HEK293 (cell line): ENCODE data around the gene NAALADL2.

Experiments
- CTCF ChIA-PET: fragments of 350-600 bp; formaldehyde crosslinking; extraction: SDS; loops from one replicate; lab custom pipeline; 2021; ENCODE audit warnings: antibody characterized with exemption; lab: Yijun Ruan, JAX
- POLR2A ChIA-PET: fragments of 300-600 bp; formaldehyde crosslinking; extraction: SDS; loops from one replicate; lab custom pipeline; 2020; ENCODE audit warnings: antibody characterized with exemption, inconsistent platforms; lab: Yijun Ruan, JAX
- H3K27ac ChIP-seq: fragments of 200-500 bp; sonication (Bioruptor generic); 2 replicates; pipeline ENCODE4 v1.5.1; 2014; ENCODE audit warnings: low read depth, low read length, control low read depth, inconsistent platforms; ENCODE audit errors: extremely low read depth
- H3K36me3 ChIP-seq, 2 experiments: fragments of 200-500 bp in 1 of 2; sonication (Bioruptor generic) in 1 of 2; 1 replicate in 1 of 2; 2 replicates in 1 of 2; pipeline ENCODE4 v1.5.1; 2014 to 2017; ENCODE audit warnings: inconsistent platforms in 2 of 2, low read length in 2 of 2; ENCODE audit not compliant: control insufficient read depth in 2 of 2, insufficient read depth in 1 of 2
- H3K4me1 ChIP-seq: fragments of 200-500 bp; sonication (Bioruptor generic); 2 replicates; pipeline ENCODE4 v1.5.1; 2014; ENCODE audit warnings: mild to moderate bottlenecking, low read length, inconsistent platforms; ENCODE audit not compliant: control insufficient read depth, insufficient read depth
- H3K4me3 ChIP-seq: 2 replicates; pipeline ENCODE4 v1.5.1; 2011; ENCODE audit warnings: low read depth, mild to moderate bottlenecking, control low read depth, low read length, moderate library complexity
- H3K9me3 ChIP-seq: fragments of 200-500 bp; sonication (Bioruptor generic); 2 replicates; pipeline ENCODE4 v1.5.1; 2014; ENCODE audit warnings: low read depth, low read length, inconsistent platforms; ENCODE audit not compliant: control insufficient read depth, insufficient read depth
- BCL11A ChIP-seq: fragments of 450-650 bp; formaldehyde crosslinking; IDR thresholded peaks from 2 replicates; pipeline ENCODE4 v1.5.1; 2016; ENCODE audit warnings: low read depth, missing biosample characterization, missing genetic modification characterization
- CTCF ChIP-seq: fragments of 450-650 bp; formaldehyde crosslinking; IDR thresholded peaks from 2 replicates; pipeline ENCODE4 v1.5.1; 2016; ENCODE audit warnings: missing biosample characterization, missing genetic modification characterization
- GLIS1 ChIP-seq: fragments of 450-650 bp; formaldehyde crosslinking; IDR thresholded peaks from 2 replicates; pipeline ENCODE4 v1.5.1; 2016; ENCODE audit warnings: missing biosample characterization, missing genetic modification characterization
- PRDM1 ChIP-seq: fragments of 450-650 bp; formaldehyde crosslinking; IDR thresholded peaks from 2 replicates; pipeline ENCODE4; 2016; ENCODE audit warnings: missing biosample characterization, missing genetic modification characterization
- PRDM10 ChIP-seq: fragments of 450-650 bp; formaldehyde crosslinking; IDR thresholded peaks from 2 replicates; pipeline ENCODE4 v1.5.1; 2016; ENCODE audit warnings: missing biosample characterization, missing genetic modification characterization
- RBAK ChIP-seq: fragments of 450-650 bp; formaldehyde crosslinking; IDR thresholded peaks from 2 replicates; pipeline ENCODE4 v1.5.1; 2016; ENCODE audit warnings: missing biosample characterization, missing genetic modification characterization
- SP7 ChIP-seq: fragments of 450-650 bp; formaldehyde crosslinking; IDR thresholded peaks from 2 replicates; pipeline ENCODE4 v1.5.1; 2016; ENCODE audit warnings: missing biosample characterization, missing genetic modification characterization
- YY2 ChIP-seq: fragments of 450-650 bp; formaldehyde crosslinking; IDR thresholded peaks from 2 replicates; pipeline ENCODE4 v1.5.1; 2016; ENCODE audit warnings: missing biosample characterization, missing genetic modification characterization
- ZNF112 ChIP-seq: fragments of 450-650 bp; formaldehyde crosslinking; IDR thresholded peaks from 2 replicates; pipeline ENCODE4 v1.5.0; 2017; ENCODE audit warnings: missing biosample characterization, missing genetic modification characterization
- ZNF23 ChIP-seq: fragments of 450-650 bp; formaldehyde crosslinking; IDR thresholded peaks from 2 replicates; pipeline ENCODE4 v1.5.1; 2016; ENCODE audit warnings: missing biosample characterization, missing genetic modification characterization, borderline replicate concordance
- ZNF391 ChIP-seq: fragments of 450-650 bp; formaldehyde crosslinking; IDR thresholded peaks from 2 replicates; pipeline ENCODE4 v1.5.1; 2016; ENCODE audit warnings: low read depth, missing biosample characterization, missing genetic modification characterization, borderline replicate concordance
- ZNF416 ChIP-seq: fragments of 450-650 bp; formaldehyde crosslinking; IDR thresholded peaks from 2 replicates; pipeline ENCODE4 v1.5.1; 2016; ENCODE audit warnings: missing biosample characterization, missing genetic modification characterization
- ZNF48 ChIP-seq: fragments of 450-650 bp; formaldehyde crosslinking; IDR thresholded peaks from 2 replicates; pipeline ENCODE4 v1.5.1; 2016; ENCODE audit warnings: missing biosample characterization, missing genetic modification characterization
- ZNF530 ChIP-seq: fragments of 450-650 bp; formaldehyde crosslinking; IDR thresholded peaks from 2 replicates; pipeline ENCODE4 v1.5.1; 2016; ENCODE audit warnings: low read depth, missing biosample characterization, missing genetic modification characterization
- ZNF580 ChIP-seq: fragments of 450-650 bp; formaldehyde crosslinking; IDR thresholded peaks from 2 replicates; pipeline ENCODE4 v1.5.1; 2016; ENCODE audit warnings: missing biosample characterization, missing genetic modification characterization
- ZNF626 ChIP-seq: fragments of 450-650 bp; sonication (Bioruptor Pico); formaldehyde crosslinking; IDR thresholded peaks from 2 replicates; pipeline ENCODE4 v1.5.1; 2018; ENCODE audit warnings: missing biosample characterization, missing genetic modification characterization, inconsistent platforms
- ZNF658 ChIP-seq: fragments of 450-650 bp; formaldehyde crosslinking; IDR thresholded peaks from 2 replicates; pipeline ENCODE4; 2016; ENCODE audit warnings: missing biosample characterization, missing genetic modification characterization
- ZNF701 ChIP-seq: fragments of 450-650 bp; formaldehyde crosslinking; IDR thresholded peaks from 2 replicates; pipeline ENCODE4 v1.5.1; 2016; ENCODE audit warnings: missing biosample characterization, missing genetic modification characterization
- ZNF768 ChIP-seq: fragments of 450-650 bp; formaldehyde crosslinking; IDR thresholded peaks from 2 replicates; pipeline ENCODE4 v1.5.1; 2018; ENCODE audit warnings: missing biosample characterization, mild to moderate bottlenecking, missing genetic modification characterization
- ZNF791 ChIP-seq: fragments of 450-650 bp; formaldehyde crosslinking; IDR thresholded peaks from 2 replicates; pipeline ENCODE4 v1.5.1; 2016; ENCODE audit warnings: missing biosample characterization, missing genetic modification characterization
- TF ChIP-seq, protein P1 (sequence below): fragments of 450-650 bp; formaldehyde crosslinking; IDR thresholded peaks from 2 replicates; pipeline ENCODE4 v1.5.1; 2017; ENCODE audit warnings: missing biosample characterization, missing genetic modification characterization
- TF ChIP-seq, protein P2 (sequence below): fragments of 450-650 bp; formaldehyde crosslinking; IDR thresholded peaks from 2 replicates; pipeline ENCODE4 v1.5.1; 2016; ENCODE audit warnings: missing biosample characterization, missing genetic modification characterization
- TF ChIP-seq, protein P3 (sequence below): fragments of 450-650 bp; formaldehyde crosslinking; IDR thresholded peaks from 2 replicates; pipeline ENCODE4 v1.5.1; 2016; ENCODE audit warnings: missing biosample characterization, missing genetic modification characterization
- TF ChIP-seq, protein P4 (sequence below): fragments of 450-650 bp; formaldehyde crosslinking; IDR thresholded peaks from 2 replicates; pipeline ENCODE4 v1.5.1; 2016; ENCODE audit warnings: missing biosample characterization, missing genetic modification characterization

NAALADL2 gene

DNA sequence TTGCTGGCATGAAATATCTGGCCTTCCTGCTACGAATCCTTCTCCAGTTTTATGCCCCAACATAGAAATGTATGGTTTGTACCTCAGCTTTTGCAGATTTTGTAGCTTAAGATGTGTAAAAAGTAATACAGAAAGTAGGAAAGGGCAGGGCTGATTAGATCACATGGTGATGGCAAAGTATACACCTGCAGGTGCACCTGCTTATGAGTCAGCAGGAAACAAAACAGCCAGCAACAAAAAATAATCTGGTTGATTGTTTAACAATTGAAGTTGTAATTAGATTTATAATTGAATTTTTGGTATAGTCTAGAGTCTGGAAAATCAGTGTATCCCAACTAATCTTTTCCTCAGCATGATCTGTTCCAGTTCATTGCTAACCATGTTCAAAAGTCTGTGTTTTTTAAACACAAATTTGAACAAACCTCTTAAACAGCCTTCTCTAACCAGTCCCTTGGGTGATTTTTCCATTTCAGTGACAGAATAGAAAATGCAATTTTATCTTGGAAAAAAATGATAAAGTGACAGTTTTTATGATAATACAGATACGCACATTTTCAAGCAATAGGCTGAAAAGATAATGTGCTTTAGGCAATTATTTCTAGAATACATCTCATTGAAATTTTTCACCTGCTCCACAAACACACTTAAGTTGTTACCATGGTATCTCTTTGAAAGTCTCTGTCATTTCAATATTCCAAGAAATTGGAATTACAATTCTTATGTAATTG, 477.4 kb downstream of the NAALADL2 start:
- no peak overlapping the region for H3K4me3 ChIP-seq
- H3K36me3 ChIP-seq: no peaks in the 10 kb centered on the region
- POLR2A ChIA-PET: no interaction called here
- no peak overlapping the region for H3K27ac ChIP-seq
- 0 out of 2 replicates have a peak, but pooled peaks cover 2% of the 10 kb centered on the region for H3K4me1 ChIP-seq
- no peaks in the 10 kb centered on the region for H3K9me3 ChIP-seq
- CTCF ChIA-PET: no interaction called here
- TF ChIP-seq ZNF768 (tag by site-specific recombination) (no peak), ZNF23 (tag by site-specific recombination) (no peak), ZNF658 (no peak), ZNF416 (tag by site-specific recombination) (no peak), PRDM10 (tag by site-specific recombination) (no peak), ZNF112 (tag by site-specific recombination) (no peak), ZNF701 (tag by site-specific recombination) (no peak), YY2 (tag by site-specific recombination) (no peak), GLIS1 (tag by site-specific recombination) (no peak), ZNF626 (tag by site-specific recombination) (no peak), ZNF530 (no peak), ZNF791 (tag by site-specific recombination) (no peak), ZNF391 (tag by site-specific recombination) (no peak), PRDM1 (no peak), SP7 (tag by site-specific recombination) (no peak)
- TF ChIP-seq, protein P1, sequence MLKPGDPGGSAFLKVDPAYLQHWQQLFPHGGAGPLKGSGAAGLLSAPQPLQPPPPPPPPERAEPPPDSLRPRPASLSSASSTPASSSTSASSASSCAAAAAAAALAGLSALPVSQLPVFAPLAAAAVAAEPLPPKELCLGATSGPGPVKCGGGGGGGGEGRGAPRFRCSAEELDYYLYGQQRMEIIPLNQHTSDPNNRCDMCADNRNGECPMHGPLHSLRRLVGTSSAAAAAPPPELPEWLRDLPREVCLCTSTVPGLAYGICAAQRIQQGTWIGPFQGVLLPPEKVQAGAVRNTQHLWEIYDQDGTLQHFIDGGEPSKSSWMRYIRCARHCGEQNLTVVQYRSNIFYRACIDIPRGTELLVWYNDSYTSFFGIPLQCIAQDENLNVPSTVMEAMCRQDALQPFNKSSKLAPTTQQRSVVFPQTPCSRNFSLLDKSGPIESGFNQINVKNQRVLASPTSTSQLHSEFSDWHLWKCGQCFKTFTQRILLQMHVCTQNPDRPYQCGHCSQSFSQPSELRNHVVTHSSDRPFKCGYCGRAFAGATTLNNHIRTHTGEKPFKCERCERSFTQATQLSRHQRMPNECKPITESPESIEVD (tag by site-specific recombination): no peak
- TF ChIP-seq, protein P2, sequence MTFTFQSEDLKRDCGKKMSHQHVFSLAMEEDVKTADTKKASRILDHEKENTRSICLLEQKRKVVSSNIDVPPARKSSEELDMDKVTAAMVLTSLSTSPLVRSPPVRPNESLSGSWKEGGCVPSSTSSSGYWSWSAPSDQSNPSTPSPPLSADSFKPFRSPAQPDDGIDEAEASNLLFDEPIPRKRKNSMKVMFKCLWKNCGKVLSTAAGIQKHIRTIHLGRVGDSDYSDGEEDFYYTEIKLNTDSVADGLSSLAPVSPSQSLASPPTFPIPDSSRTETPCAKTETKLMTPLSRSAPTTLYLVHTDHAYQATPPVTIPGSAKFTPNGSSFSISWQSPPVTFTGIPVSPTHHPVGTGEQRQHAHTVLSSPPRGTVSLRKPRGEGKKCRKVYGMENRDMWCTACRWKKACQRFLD (tag by site-specific recombination): no peak

DNA sequence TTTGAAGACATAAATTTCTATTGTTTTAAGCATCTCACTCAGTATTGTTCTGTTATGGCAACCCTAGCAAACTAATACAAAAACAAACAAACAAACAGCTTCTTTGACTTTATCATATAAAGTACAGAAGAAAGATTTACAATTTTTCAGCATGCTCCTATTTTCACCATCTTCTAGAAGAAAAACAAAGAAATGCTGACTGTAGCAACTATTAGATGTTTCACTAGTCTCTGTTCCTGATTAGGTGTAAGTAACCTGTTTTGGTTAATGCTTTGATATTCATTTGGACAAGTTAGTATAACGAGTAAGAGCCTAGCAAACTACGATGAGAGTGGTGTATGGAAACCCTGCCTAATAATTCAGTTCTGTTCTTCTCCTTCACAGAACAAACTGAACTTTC, 478.5 kb downstream of the NAALADL2 start:
- no peak overlapping the region for H3K4me3 ChIP-seq
- H3K27ac ChIP-seq: no peak overlapping the region
- H3K4me1 ChIP-seq: 0 out of 2 replicates have a peak, but pooled peaks cover 2% of the 10 kb centered on the region
- H3K36me3 ChIP-seq: no peaks in the 10 kb centered on the region
- CTCF ChIA-PET: no interaction called here
- no peaks in the 10 kb centered on the region for H3K9me3 ChIP-seq
- POLR2A ChIA-PET: no interaction called here
- TF ChIP-seq BCL11A (no peak), ZNF530 (no peak), CTCF (tag by site-specific recombination) (no peak), ZNF48 (tag by site-specific recombination) (no peak), ZNF580 (tag by site-specific recombination) (no peak), RBAK (tag by site-specific recombination) (no peak)
- TF ChIP-seq, protein P3, sequence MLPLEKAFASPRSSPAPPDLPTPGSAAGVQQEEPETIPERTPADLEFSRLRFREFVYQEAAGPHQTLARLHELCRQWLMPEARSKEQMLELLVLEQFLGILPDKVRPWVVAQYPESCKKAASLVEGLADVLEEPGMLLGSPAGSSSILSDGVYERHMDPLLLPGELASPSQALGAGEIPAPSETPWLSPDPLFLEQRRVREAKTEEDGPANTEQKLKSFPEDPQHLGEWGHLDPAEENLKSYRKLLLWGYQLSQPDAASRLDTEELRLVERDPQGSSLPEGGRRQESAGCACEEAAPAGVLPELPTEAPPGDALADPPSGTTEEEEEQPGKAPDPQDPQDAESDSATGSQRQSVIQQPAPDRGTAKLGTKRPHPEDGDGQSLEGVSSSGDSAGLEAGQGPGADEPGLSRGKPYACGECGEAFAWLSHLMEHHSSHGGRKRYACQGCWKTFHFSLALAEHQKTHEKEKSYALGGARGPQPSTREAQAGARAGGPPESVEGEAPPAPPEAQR (tag by site-specific recombination): no peak
- TF ChIP-seq, protein P4, sequence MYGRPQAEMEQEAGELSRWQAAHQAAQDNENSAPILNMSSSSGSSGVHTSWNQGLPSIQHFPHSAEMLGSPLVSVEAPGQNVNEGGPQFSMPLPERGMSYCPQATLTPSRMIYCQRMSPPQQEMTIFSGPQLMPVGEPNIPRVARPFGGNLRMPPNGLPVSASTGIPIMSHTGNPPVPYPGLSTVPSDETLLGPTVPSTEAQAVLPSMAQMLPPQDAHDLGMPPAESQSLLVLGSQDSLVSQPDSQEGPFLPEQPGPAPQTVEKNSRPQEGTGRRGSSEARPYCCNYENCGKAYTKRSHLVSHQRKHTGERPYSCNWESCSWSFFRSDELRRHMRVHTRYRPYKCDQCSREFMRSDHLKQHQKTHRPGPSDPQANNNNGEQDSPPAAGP (tag by site-specific recombination): no peak
